SK-N-MC (cell line): ENCODE data around the gene RAB23.

ENCODE experiments used
- EZH2 ChIP-seq: fragments of 200-600 bp; sonication (generic); IDR thresholded peaks from one replicate; pipeline ENCODE4 v1.6.1; 2017; ENCODE audit warnings: antibody characterized with exemption
- FOXP2 ChIP-seq: optimal IDR thresholded peaks from 2 replicates; pipeline ENCODE3; 2011; ENCODE audit warnings: mild to moderate bottlenecking, moderate library complexity; ENCODE audit not compliant: insufficient read depth; ENCODE audit errors: extremely low read length, control extremely low read depth
- POLR2AphosphoS5 ChIP-seq: IDR thresholded peaks from 2 replicates; pipeline ENCODE4 v1.6.1; 2012; ENCODE audit warnings: mild to moderate bottlenecking, low read depth, low read length, borderline replicate concordance

DNA sequence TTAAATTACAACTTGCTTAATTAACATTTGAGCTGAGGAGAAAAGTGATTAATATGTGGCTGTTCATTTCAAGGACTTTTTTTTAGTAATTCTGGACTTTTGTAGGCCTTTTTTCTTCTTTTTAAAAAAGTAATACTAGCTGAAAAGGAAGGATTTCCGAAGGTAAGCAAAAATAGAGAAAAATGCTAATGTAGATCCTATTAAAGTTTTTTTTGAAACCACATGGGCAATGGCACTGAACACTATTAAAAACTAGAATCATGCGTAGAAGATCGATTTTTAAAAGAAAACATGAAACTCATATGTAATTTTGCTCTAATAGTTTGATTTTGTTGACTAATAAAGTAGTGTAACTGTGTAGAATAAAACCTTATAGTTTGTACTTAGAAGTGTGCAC, 47.6 kb downstream of the RAB23 start:
- TF ChIP-seq POLR2AphosphoS5 (no peak), EZH2 (no peak), FOXP2 (no peak)
